Cardiac fibroblast (primary cell): Measurements from ENCODE around the gene SUPT3H.

ENCODE experiments used
- DNase-seq, 2 donors: peaks; one replicate each; pipeline versions ENCODE4 v3.0.0 to v3.0.0-alpha.2; 2010; ENCODE audit warnings: low read depth in 2 of 2
- H3K4me3 ChIP-seq, 2 donors: replicated peaks in 1 of 2; 1 replicate in 1 of 2; 2 replicates in 1 of 2; pipeline ENCODE4 v1.5.1; 2011; ENCODE audit warnings: low read depth in 2 of 2, low read length in 2 of 2, mild to moderate bottlenecking in 2 of 2, moderate library complexity in 1 of 2
- TF ChIP-seq, protein P1 (sequence below): IDR thresholded peaks from one replicate; pipeline ENCODE4 v1.5.1; 2011; ENCODE audit warnings: low read depth, mild to moderate bottlenecking, low read length, inconsistent platforms

The SUPT3H gene

DNA sequence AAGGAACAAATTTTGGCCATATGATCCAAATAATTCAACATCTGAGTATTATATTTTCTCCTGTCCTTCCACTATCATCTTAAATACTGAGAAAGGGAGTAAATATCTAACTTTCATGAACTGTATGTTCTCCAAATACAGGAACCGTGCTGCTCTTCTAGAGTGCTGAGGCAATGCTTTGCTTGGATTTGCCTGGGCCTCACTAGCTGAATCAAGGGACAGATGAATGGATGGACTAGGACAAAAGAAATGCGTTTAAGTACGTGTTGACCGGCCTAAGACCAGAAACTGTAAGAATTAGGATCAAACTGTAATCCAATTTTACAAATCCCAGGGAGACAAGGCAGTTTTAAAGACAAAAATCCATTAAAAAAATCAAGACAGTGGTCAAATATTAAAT is 412.0 kb downstream of the SUPT3H start:
- TF ChIP-seq, protein P1, sequence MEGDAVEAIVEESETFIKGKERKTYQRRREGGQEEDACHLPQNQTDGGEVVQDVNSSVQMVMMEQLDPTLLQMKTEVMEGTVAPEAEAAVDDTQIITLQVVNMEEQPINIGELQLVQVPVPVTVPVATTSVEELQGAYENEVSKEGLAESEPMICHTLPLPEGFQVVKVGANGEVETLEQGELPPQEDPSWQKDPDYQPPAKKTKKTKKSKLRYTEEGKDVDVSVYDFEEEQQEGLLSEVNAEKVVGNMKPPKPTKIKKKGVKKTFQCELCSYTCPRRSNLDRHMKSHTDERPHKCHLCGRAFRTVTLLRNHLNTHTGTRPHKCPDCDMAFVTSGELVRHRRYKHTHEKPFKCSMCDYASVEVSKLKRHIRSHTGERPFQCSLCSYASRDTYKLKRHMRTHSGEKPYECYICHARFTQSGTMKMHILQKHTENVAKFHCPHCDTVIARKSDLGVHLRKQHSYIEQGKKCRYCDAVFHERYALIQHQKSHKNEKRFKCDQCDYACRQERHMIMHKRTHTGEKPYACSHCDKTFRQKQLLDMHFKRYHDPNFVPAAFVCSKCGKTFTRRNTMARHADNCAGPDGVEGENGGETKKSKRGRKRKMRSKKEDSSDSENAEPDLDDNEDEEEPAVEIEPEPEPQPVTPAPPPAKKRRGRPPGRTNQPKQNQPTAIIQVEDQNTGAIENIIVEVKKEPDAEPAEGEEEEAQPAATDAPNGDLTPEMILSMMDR = no peak
- DNase-seq = no peak
- H3K4me3 ChIP-seq = no peak overlapping the region

GRCh38 chr6:44960898-44961297 is 416.8 kb downstream of the SUPT3H start:
- DNase-seq = peak; percentile 15 to 66
- TF ChIP-seq, protein P1 = no peak
- no peak overlapping the region for H3K4me3 ChIP-seq

DNA sequence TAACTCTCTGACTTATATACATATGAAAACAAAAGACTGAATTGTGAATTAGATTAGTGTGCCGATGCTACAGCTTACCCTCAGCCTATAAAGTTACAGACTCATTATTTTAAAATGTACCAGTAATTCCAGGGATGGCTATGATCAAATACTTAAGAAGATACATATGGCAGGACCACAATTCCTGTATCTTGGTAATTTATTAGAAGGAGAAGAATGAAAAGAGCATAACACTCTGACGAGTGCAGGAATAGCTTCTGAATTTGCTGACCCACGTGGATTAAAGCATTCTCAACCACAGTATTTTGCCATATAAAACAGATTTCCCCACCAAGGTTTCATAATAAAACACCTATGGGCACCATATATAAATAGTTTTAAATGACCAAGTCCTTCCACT is 418.1 kb downstream of the SUPT3H start:
- TF ChIP-seq, protein P1 = no peak
- DNase-seq = no peak
- H3K4me3 ChIP-seq = no peak overlapping the region

GRCh38 chr6:44957156-44957555 is 420.6 kb downstream of the SUPT3H start:
- no peak overlapping the region for H3K4me3 ChIP-seq
- TF ChIP-seq, protein P1 = no peak
- no peak for DNase-seq

DNA sequence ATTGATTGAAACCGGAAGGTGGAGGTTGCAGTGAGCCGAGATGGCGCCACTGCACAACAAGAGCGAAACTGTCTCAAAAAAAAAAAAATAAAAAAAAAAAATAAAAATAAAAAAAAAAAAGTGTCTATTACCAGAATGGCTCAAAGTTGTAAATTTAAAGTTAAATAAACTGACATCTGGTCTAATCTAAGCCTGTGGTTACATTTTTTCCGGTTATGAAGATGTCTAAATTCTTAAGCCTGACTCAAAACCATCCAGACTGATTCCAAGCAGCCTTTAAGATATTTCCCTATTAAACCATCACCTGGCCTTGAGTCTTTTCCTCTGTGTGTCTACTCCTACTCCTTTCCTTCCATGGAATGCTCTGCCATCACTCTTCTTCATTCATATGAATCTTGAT is 421.3 kb downstream of the SUPT3H start:
- TF ChIP-seq, protein P1 = no peak
- H3K4me3 ChIP-seq = no peak overlapping the region
- DNase-seq = peak in 1 of 2 donors; percentile 18

DNA sequence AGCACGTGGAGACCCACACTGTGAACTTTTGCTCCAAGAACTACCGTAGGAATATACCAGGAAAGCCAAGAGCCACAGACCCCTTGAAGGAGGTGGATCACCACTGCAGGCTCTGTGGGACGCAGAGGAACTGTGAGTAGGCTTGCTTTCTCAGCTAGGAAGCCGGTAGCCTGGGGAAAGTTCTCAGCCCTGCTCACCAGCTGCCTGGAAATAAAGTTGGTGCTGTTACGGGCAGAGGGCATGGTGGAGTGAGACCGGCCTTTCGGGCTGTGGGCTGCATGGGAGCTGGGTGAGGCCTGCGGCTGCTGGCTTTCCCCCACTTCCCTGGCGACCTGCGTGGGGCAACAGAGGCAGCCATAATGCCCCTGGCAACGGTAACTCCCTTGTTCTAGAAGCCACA is 422.6 kb downstream of the SUPT3H start:
- H3K4me3 ChIP-seq = no peak overlapping the region
- TF ChIP-seq, protein P1 = no peak
- no peak for DNase-seq

GRCh38 chr6:44954281-44954680 is 423.5 kb downstream of the SUPT3H start:
- no peak for DNase-seq
- TF ChIP-seq, protein P1 = no peak
- no peak overlapping the region for H3K4me3 ChIP-seq
